Measurements from ENCODE around the gene ACOT12. TPM values are rescaled to one million over a fixed set of nuclear protein-coding genes. Genes with fewer than 3 reads are reported as not detected.

Gene ACOT12
- polyA plus RNA-seq, 1 donor (not counting 4 experiments of a cell fraction or from before 2014, with no cell fraction given), result not detected

DNA sequence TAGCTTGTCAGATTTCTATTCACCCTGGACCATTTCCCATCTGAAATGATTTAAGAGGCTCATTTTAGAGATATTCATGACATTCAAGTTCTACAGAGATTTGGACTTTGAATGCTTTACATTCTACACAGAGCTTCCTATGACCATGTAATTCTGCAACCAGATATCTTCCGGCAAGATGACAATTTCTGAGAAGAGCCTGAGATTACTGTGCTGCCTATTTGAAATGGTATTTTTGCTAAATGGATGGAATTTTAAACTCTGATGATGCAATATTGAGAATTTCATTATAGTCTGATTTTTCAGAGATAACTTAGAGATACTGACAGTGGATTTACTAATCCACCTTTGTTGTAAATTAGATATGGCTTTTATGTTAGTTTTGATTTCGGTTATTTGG lies 16.0 kb upstream of the ACOT12 start:
- FAIRE-seq (no peak), DNase-seq (ENCODE audit: low read depth, low spot score) (no peak)
- Histone ChIP-seq H3K9me1 (ENCODE audit: control insufficient read depth, extremely low read depth, insufficient read depth, low read length) (no peaks in the 10 kb centered on the region), H4K20me1 (ENCODE audit: control insufficient read depth, extremely low read depth, insufficient read depth, low read length) (no peaks in the 10 kb centered on the region), H3K27ac (ENCODE audit: control insufficient read depth, insufficient read depth, low read length) (no peak overlapping the region), H3K9me3 (ENCODE audit: control insufficient read depth, low read depth, low read length) (no peaks in the 10 kb centered on the region), H3K4me2 (ENCODE audit: control insufficient read depth, extremely low read depth, insufficient read depth, low read depth, low read length) (no peak overlapping the region), H3K36me3 (ENCODE audit: control insufficient read depth in 2 of 2, extremely low read depth in 1 of 2, insufficient read depth in 2 of 2, low read length in 2 of 2) (no peaks in the 10 kb centered on the region), H3K79me2 (ENCODE audit: control insufficient read depth, insufficient read depth, low read length) (no peaks in the 10 kb centered on the region), H3K27me3 (ENCODE audit: control insufficient read depth, extremely low read depth, insufficient read depth, low read length) (no peaks in the 10 kb centered on the region), H3K9ac (ENCODE audit: control insufficient read depth, extremely low read depth, insufficient read depth, low read length) (no peak overlapping the region), H2AFZ (ENCODE audit: control insufficient read depth, low read length) (no peak overlapping the region), H3K4me3 (ENCODE audit: control insufficient read depth in 2 of 3, extremely low read depth in 1 of 3, insufficient read depth in 2 of 3, low read depth in 1 of 3, low read length in 3 of 3) (no peak overlapping the region), H3K4me1 (ENCODE audit: control insufficient read depth, extremely low read depth, insufficient read depth, low read length) (no peaks in the 10 kb centered on the region)
- dilution Hi-C loops (cut with MboI; ENCODE audit: extremely low pct_ligation_motif_present, low sequenced_read_pairs), result no loop called here
- TF ChIP-seq EZH2 (IDR thresholded peaks at IDR 0.05; ENCODE audit: low read length), result no peak
- TF ChIP-seq, protein P1, sequence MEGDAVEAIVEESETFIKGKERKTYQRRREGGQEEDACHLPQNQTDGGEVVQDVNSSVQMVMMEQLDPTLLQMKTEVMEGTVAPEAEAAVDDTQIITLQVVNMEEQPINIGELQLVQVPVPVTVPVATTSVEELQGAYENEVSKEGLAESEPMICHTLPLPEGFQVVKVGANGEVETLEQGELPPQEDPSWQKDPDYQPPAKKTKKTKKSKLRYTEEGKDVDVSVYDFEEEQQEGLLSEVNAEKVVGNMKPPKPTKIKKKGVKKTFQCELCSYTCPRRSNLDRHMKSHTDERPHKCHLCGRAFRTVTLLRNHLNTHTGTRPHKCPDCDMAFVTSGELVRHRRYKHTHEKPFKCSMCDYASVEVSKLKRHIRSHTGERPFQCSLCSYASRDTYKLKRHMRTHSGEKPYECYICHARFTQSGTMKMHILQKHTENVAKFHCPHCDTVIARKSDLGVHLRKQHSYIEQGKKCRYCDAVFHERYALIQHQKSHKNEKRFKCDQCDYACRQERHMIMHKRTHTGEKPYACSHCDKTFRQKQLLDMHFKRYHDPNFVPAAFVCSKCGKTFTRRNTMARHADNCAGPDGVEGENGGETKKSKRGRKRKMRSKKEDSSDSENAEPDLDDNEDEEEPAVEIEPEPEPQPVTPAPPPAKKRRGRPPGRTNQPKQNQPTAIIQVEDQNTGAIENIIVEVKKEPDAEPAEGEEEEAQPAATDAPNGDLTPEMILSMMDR (optimal IDR thresholded peaks at IDR 0.05 in 1 of 3, IDR thresholded peaks at IDR 0.05 in 1 of 3, conservative IDR thresholded peaks at IDR 0.05 in 1 of 3; ENCODE audit: extremely low read depth in 1 of 3, insufficient read depth in 2 of 3, low read length in 3 of 3), result no peak

DNA sequence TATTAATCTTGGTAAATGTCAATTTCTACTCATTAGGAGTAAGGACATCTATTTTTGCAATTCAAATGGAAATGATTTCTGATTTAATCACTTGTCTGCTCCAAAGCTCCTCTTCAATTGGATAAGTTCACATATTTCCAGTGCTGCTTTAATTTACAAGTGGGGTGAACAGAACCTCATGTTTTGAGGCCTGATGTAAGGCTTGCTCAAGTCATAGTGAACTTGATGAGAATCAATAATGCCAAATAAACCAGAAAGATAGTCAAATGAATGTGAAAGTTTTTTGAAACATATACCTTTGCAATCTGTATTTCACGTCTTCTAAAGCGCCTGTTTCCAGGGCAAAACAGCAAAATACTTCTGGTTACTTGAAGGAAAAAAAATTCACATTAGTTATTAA lies 15.4 kb upstream of the ACOT12 start:
- Histone ChIP-seq H3K27me3 (ENCODE audit: control insufficient read depth, extremely low read depth, insufficient read depth, low read length) (no peaks in the 10 kb centered on the region), H3K36me3 (ENCODE audit: control insufficient read depth in 2 of 2, extremely low read depth in 1 of 2, insufficient read depth in 2 of 2, low read length in 2 of 2) (no peaks in the 10 kb centered on the region), H3K9me1 (ENCODE audit: control insufficient read depth, extremely low read depth, insufficient read depth, low read length) (no peaks in the 10 kb centered on the region), H3K4me3 (ENCODE audit: control insufficient read depth in 2 of 3, extremely low read depth in 1 of 3, insufficient read depth in 2 of 3, low read depth in 1 of 3, low read length in 3 of 3) (no peak overlapping the region), H3K9me3 (ENCODE audit: control insufficient read depth, low read depth, low read length) (no peaks in the 10 kb centered on the region), H4K20me1 (ENCODE audit: control insufficient read depth, extremely low read depth, insufficient read depth, low read length) (no peaks in the 10 kb centered on the region), H3K79me2 (ENCODE audit: control insufficient read depth, insufficient read depth, low read length) (no peaks in the 10 kb centered on the region), H2AFZ (ENCODE audit: control insufficient read depth, low read length) (no peak overlapping the region), H3K9ac (ENCODE audit: control insufficient read depth, extremely low read depth, insufficient read depth, low read length) (no peak overlapping the region), H3K27ac (ENCODE audit: control insufficient read depth, insufficient read depth, low read length) (no peak overlapping the region), H3K4me2 (ENCODE audit: control insufficient read depth, extremely low read depth, insufficient read depth, low read depth, low read length) (no peak overlapping the region), H3K4me1 (ENCODE audit: control insufficient read depth, extremely low read depth, insufficient read depth, low read length) (no peaks in the 10 kb centered on the region)
- no peak for DNase-seq (ENCODE audit: low read depth, low spot score)
- no peak for TF ChIP-seq EZH2 (IDR thresholded peaks at IDR 0.05; ENCODE audit: low read length)
- TF ChIP-seq, protein P1 (optimal IDR thresholded peaks at IDR 0.05 in 1 of 3, IDR thresholded peaks at IDR 0.05 in 1 of 3, conservative IDR thresholded peaks at IDR 0.05 in 1 of 3; ENCODE audit: extremely low read depth in 1 of 3, insufficient read depth in 2 of 3, low read length in 3 of 3), result no peak
- FAIRE-seq, result no peak
- dilution Hi-C loops (cut with MboI; ENCODE audit: extremely low pct_ligation_motif_present, low sequenced_read_pairs), result no loop called here

Data from keratinocyte (primary cell).